Measurements from ENCODE around the gene FHAD1.

Gene FHAD1

DNA sequence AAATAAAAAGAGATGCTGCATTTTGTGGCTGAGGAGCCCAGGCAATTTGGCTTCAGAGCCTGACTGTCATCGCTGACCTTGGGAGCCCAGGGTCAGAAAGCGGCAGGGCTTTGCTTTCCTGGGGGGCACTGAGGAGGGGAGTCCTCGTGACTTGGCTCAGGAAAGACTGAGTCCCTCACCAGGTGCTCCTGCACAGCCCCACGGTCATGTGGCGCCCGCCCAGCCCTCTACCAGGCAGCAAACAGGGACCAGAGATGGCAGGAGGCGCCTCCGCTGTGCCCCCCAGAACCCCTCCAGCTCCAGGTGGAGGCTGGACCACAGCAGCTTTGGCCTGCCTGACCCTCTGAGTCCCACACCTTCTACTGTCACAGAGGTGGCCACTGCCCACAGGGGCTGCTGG, 175.8 kb downstream of the FHAD1 start:
- no peak overlapping the region for H3K4me3 ChIP-seq (ENCODE audit: low read length)
- TF ChIP-seq, protein P1, sequence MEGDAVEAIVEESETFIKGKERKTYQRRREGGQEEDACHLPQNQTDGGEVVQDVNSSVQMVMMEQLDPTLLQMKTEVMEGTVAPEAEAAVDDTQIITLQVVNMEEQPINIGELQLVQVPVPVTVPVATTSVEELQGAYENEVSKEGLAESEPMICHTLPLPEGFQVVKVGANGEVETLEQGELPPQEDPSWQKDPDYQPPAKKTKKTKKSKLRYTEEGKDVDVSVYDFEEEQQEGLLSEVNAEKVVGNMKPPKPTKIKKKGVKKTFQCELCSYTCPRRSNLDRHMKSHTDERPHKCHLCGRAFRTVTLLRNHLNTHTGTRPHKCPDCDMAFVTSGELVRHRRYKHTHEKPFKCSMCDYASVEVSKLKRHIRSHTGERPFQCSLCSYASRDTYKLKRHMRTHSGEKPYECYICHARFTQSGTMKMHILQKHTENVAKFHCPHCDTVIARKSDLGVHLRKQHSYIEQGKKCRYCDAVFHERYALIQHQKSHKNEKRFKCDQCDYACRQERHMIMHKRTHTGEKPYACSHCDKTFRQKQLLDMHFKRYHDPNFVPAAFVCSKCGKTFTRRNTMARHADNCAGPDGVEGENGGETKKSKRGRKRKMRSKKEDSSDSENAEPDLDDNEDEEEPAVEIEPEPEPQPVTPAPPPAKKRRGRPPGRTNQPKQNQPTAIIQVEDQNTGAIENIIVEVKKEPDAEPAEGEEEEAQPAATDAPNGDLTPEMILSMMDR (IDR thresholded peaks at IDR 0.05; ENCODE audit: insufficient read depth, low read depth, low read length, missing control alignments), result no peak
- no peak for DNase-seq (ENCODE audit: low read depth)

DNA sequence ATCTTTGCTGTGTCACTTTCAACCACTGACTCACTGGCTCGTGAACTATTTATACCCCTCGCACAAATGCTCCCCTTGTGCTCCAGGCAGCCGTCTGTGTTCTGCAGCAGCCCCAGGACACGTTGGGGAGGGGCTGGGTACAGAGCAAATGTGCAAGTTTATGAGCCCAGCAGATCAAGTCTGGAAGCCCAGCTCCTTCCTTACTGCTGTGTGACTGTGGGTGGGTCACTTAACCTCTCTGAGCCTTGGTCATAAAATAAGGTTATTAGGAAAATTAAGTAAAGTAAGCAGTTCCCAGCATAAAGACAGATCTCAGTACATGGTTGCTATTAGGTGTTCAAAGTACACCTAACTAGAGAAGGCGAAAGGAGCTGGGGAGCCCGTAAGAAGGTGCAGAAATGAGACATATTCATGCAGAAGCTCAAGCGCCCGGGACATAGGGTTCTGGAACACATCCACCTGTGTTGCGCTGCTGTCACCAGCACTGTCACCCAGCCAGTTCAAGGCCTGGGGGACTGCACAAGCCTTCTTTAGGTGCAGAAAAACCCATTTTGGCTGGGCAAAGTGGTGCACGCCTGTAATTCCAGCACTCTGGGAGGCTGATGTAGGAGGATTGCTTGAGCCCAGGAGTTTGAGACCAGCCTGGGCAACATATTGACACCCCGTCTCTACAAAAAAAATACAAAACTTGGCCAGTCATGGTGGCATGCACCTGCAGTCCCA, 176.5 kb downstream of the FHAD1 start:
- no peak for DNase-seq (ENCODE audit: low read depth)
- no peak overlapping the region for H3K4me3 ChIP-seq (ENCODE audit: low read length)
- TF ChIP-seq, protein P1 (IDR thresholded peaks at IDR 0.05; ENCODE audit: insufficient read depth, low read depth, low read length, missing control alignments), result no peak

DNA sequence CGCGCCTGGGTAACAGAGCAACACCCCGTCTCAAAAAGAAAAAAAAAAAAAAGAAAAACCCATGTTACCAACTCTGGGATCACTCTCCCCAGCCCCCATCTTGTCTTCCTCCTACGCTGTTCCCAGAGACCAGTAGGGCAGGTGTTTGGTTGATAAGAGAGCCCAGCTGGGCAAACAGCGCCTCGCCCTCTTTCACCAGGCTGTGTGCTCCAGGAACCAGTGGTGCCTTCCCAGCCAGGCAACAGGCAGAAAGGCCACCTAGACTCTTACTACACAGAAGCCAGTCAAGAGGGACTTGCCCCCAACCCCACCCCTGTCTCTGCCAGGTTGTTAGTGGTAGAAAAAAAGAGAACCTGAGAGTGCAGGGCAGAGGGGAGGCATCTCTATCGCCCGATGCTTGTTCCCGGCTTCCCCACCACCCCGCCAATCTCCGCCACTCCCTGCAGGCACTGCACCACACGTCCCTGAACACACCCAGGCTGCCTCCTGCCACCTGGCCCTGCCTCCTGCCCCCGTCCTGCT, 177.2 kb downstream of the FHAD1 start:
- TF ChIP-seq, protein P1 (IDR thresholded peaks at IDR 0.05; ENCODE audit: insufficient read depth, low read depth, low read length, missing control alignments), result no peak
- no peak overlapping the region for H3K4me3 ChIP-seq (ENCODE audit: low read length)
- DNase-seq (ENCODE audit: low read depth), result no peak

DNA sequence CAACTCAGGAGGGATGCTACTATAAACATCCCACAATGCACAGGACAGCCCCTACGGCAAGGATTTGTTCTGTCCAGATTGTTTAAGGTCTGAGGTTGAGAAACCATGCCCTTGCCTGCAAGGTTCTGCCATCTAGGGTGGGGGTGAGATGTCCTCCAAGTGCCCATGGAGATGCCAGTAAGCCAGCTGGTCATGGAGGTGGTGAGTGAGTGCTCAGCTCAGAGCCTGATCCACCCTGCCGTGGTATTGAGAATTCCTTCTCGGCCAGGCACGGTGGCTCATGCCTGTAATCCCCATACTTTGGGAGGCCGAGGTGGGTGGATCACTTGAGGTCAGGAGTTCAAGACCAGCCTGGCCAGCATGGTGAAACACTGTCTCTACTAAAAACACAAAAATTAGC, 178.0 kb downstream of the FHAD1 start:
- H3K4me3 ChIP-seq (ENCODE audit: low read length), result no peak overlapping the region
- TF ChIP-seq, protein P1 (IDR thresholded peaks at IDR 0.05; ENCODE audit: insufficient read depth, low read depth, low read length, missing control alignments), result no peak
- DNase-seq (ENCODE audit: low read depth), result no peak

DNA sequence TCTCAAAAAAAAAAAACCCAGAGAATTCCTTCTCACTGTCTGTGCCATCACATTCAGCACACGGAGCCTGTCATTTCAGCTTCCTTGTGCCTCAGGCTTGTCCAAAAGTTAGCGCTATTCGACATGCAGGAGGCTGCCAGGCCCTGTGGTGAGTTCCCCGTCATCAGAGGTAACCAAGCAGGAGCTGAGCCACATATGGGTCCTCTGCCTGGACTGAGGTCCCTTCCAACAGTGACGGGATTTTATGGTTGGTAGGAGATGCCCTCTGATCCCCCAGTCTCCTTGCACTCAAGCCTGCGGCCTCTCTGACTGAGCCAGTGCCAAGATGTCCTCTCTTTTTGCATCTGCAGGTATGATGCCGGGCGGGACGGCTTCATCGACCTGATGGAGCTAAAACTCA, 178.5 kb downstream of the FHAD1 start:
- DNase-seq (ENCODE audit: low read depth), result no peak
- H3K4me3 ChIP-seq (ENCODE audit: low read length), result no peak overlapping the region
- TF ChIP-seq, protein P1 (IDR thresholded peaks at IDR 0.05; ENCODE audit: insufficient read depth, low read depth, low read length, missing control alignments), result no peak

DNA sequence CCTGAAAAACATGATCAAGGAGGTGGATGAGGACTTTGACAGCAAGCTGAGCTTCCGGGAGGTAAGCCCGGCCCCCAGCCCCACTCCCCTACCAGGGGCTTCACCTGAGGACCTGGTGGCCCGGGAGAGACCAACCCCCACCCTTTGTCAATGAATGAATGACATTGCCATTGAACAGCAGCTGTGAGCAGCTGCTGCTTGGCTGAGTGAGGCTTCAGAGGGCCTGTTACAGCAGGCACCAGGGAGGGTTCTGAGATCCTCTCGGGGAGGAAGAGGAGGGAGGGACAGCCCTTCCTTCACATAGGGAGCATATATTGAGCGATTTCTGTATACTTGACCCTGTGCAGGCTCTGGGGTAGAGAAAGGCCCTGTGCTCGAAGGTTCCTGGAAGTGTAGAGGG, 178.9 kb downstream of the FHAD1 start:
- TF ChIP-seq, protein P1 (IDR thresholded peaks at IDR 0.05; ENCODE audit: insufficient read depth, low read depth, low read length, missing control alignments), result no peak
- H3K4me3 ChIP-seq (ENCODE audit: low read length), result no peak overlapping the region
- no peak for DNase-seq (ENCODE audit: low read depth)
